Cardiac fibroblast (primary cell): ENCODE results near the gene ZFP62.
"Not testable (repeated sequence)": the region's sequence is repeated elsewhere in the genome, so short reads cannot be mapped to it uniquely, and the experiment has no call there.

Source experiments
- DNase-seq, 2 donors: peaks; one replicate each; pipeline versions ENCODE4 v3.0.0 to v3.0.0-alpha.2; 2010; ENCODE audit warnings: low read depth in 2 of 2
- H3K4me3 ChIP-seq, 2 donors: replicated peaks in 1 of 2; 1 replicate in 1 of 2; 2 replicates in 1 of 2; pipeline ENCODE4 v1.5.1; 2011; ENCODE audit warnings: low read depth in 2 of 2, low read length in 2 of 2, mild to moderate bottlenecking in 2 of 2, moderate library complexity in 1 of 2
- TF ChIP-seq, protein P1 (sequence below): IDR thresholded peaks from one replicate; pipeline ENCODE4 v1.5.1; 2011; ENCODE audit warnings: low read depth, mild to moderate bottlenecking, low read length, inconsistent platforms

Gene ZFP62

DNA sequence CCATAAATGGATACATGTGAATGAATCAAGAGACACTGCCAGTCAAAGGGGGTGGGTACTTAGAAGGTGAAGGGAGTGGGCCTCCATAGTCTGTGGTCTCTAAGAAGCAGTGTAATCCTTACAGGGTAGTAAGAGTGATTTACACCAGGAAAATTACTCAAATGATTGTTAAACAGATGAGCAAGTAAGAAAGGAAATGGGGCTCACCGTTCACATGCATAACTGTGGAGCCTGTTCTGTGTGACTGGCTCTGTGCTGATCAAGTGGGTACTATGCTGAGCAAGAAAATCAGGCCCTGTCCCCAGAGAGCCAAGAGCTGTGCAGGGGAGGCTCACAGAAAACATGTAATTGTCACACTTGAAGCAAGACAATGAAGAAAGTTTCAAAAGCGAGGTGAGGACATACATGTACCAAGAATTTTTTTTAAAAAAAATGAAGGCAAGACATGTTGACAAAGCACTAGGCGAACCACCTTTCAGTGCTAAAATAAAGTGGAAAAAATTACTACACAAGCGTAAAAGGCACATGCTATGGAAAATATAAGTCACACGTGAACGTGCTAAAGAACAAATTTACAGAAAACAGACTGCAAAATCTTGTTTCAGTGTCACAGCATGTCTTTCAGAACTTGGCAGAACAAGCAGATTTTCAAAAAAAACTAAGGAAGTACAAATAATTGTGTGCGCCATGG is 40.4 kb upstream of the ZFP62 start:
- TF ChIP-seq, protein P1, sequence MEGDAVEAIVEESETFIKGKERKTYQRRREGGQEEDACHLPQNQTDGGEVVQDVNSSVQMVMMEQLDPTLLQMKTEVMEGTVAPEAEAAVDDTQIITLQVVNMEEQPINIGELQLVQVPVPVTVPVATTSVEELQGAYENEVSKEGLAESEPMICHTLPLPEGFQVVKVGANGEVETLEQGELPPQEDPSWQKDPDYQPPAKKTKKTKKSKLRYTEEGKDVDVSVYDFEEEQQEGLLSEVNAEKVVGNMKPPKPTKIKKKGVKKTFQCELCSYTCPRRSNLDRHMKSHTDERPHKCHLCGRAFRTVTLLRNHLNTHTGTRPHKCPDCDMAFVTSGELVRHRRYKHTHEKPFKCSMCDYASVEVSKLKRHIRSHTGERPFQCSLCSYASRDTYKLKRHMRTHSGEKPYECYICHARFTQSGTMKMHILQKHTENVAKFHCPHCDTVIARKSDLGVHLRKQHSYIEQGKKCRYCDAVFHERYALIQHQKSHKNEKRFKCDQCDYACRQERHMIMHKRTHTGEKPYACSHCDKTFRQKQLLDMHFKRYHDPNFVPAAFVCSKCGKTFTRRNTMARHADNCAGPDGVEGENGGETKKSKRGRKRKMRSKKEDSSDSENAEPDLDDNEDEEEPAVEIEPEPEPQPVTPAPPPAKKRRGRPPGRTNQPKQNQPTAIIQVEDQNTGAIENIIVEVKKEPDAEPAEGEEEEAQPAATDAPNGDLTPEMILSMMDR: no peak
- DNase-seq: no peak
- H3K4me3 ChIP-seq: no peak overlapping the region

DNA sequence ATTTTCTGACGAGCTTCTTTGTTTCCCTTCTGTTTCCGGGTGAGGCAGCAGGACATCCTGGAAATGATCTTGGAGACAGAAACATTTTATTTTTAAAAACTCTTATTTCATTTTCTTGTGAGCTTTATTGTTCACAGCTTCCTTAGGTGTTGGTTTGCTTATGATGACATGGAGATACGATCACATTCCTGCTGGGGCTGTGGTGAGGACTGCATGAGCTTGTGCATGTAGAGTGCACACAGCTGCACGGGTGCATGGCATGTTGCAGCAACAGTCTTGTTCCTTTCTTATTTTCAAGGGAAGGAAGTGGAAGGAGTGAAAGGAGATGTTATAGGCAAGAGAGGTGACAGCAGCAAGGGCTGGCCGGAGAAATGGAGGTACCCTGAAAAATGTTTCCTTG is 39.1 kb upstream of the ZFP62 start:
- H3K4me3 ChIP-seq: no peak overlapping the region
- no peak for DNase-seq
- TF ChIP-seq, protein P1: no peak

DNA sequence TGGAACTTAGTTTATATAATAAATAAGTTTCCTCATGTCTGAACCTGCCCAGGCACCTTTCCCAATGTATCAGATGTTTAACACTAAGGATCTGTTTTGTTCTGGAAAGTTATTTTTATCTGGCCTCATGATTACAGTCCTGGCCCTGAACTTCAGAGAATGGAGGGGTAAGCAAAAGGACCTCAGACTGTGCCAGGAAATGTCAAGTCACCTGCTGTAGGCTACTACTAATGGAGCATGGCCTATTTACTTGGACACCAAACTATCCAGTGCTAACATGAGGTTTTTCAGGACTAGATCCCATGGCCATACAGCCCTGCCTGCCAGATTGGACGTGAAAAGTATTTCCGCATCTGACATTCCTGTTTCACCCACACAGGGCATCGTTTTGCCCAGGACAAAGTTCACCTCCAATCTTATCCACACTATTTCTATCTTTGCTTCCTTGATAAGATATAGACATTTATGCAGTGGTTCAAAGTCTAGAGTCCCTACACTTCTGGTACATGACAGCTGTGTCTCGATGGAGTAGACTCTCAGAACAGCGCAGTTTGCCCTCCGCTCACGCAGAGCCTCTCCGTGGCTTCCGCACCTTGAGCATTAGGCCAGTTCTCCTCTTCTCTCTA is 37.7 kb upstream of the ZFP62 start, which contains the start of gene BTNL8:
TSS of gene BTNL8 (plus strand) at position 539 of the 626 bp plus-strand sequence. CDS start 152 bp downstream, outside the sequence.
- H3K4me3 ChIP-seq: no peak within 1 kb of the TSS
- DNase-seq: no peak
- TF ChIP-seq, protein P1: no peak

DNA sequence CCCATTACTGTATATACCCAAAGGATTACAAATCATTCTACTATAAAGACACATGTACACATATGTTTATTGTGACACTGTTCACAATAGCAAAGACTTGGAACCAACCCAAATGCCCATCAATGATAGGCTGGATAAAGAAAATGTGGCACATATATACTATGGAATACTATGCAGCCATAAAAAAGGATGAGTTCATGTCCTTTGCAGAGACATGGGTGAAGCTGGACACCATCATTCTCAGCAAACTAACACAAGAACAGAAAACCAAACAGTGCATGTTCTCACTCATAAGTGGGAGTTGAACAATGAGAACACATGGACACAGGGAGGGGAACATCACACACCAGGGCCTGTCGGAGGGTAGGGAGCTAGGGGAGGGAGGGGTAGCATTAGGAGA is 34.3 kb upstream of the ZFP62 start:
- DNase-seq: not testable (repeated sequence)

DNA sequence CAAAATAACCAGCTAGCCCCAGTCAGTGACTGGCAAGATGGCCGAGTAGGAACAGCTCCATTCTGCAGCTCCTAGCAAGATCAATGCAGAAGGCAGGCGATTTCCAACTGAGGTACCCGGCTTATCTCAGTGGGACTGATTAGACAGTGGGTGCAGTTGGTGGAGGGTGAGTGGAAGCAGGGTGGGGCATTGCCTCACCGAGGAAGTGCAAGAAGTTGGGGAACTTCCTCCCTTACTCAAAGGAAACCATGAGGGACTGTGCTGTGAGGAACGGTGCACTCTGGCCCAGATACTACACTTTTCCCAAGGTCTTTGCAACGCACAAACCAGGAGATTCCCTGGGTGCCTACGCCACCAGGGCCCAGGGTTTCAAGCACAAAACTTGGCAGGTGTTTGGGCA is 28.3 kb upstream of the ZFP62 start:
- no peak overlapping the region for H3K4me3 ChIP-seq
- no peak for DNase-seq
- TF ChIP-seq, protein P1: no peak

More for the DNA sequence above, 34.3 kb upstream of the ZFP62 start:
- H3K4me3 ChIP-seq: not testable (repeated sequence)

DNA sequence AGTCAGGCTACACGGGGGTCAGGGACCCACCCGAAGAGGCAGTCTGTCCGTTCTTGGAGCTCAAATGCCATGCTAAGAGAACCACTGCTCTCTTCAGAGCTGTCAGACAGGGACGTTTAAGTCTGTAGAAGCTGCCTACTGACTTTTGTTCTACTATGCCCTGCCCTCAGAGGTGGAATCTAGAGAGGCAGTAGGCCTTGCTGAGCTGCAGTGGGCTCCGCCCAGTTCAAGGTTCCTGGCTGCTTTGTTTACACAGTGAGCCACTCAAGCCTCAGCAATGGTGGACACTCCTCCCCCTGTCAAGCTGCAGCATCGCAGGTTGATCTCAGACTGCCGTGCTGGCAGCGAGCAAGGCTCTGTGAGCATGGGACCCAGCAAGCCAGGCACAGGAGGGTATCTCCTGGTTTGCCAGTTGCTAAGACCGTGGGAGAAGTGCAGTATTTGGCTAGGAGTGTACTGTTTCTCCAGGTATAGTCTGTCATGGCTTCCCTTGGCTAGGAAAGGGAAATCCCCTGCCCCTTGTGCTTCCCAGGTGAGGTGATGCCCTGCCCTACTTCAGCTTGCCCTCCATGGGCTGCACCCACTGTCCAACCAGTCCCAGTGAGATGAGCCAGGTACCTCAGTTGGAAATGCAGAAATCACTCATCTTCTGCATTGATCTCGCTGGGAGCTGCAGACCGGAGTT is 24.9 kb upstream of the ZFP62 start:
- H3K4me3 ChIP-seq, DNase-seq: not testable (repeated sequence)

DNA sequence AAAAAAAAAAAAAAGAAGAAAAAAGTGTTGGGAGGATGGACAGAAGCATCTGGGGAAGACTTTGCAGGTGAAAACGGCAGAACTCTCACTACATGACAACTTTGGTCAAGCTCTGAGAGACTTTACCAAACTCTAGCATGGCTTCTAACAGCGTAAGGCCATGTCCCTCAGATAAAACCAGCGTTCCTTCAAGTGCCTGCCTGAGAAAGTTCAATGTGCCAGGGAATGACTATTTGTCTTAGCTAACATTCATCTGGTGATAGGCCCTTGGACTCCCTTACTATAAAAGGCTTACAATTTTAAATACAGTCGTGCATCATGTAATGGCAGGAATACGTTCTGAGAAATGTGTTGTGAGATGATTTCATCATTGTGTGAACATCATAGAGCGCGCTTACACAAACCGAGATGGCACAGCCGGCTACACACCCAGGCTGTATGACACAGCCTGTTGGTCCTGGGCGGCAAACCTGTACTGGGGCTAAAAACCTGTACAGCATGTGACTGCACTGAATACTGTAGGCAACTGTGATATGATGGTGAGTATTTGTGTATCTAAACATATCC is 14.9 kb upstream of the ZFP62 start:
- DNase-seq: no peak
- TF ChIP-seq, protein P1: no peak
- H3K4me3 ChIP-seq: no peak overlapping the region
